GM13977 (cell line): Measurements from ENCODE around the gene DTD2.

Experiments
- DNase-seq: peaks from one replicate; pipeline ENCODE4 v3.0.0; 2012; ENCODE audit warnings: low spot score
- CTCF ChIP-seq: IDR thresholded peaks from 2 replicates; pipeline ENCODE4 v1.5.1; 2012; ENCODE audit warnings: mild to moderate bottlenecking, control low read depth; ENCODE audit not compliant: insufficient read depth; ENCODE audit errors: extremely low read depth, missing control alignments
- in situ Hi-C: fragments of 300-500 bp; cut with MboI; formaldehyde crosslinking; loops from one replicate; pipeline ENCODE4 v1.12.0; 2022; ENCODE audit warnings: low sequenced_read_pairs, low pct_unique_long_range_greater_than_20kb, mixed read lengths, inconsistent platforms; ENCODE audit not compliant: unreplicated experiment

DTD2 gene

GRCh38 chr14:31456841-31457664 is at the start of gene DTD2:
TSS of gene DTD2 (minus strand) at chr14:31457506. CDS start at chr14:31457393, 113 bp downstream.
- in situ Hi-C loops, result no loop called here
- peak; percentile 94 for DNase-seq

GRCh38 chr14:31505411-31505810 is 48.1 kb upstream of the DTD2 start:
- no peak for DNase-seq
- TF ChIP-seq CTCF, result no peak
- in situ Hi-C loops, result loop anchor here (25.0 kb wide), 1 partner anchor 757 kb away; no protein-coding TSS in a partner anchor

More at GRCh38 chr14:31456841-31457664, at the start of gene DTD2:
- TF ChIP-seq CTCF, result no peak

- no peak for DNase-seq
- in situ Hi-C loops, result loop anchor here (25.0 kb wide), 1 partner anchor 760 kb away; no protein-coding TSS in a partner anchor
- TF ChIP-seq CTCF, result no peak
These were observed 44.6 kb upstream of the DTD2 start for GRCh38 chr14:31501870-31502269.

GRCh38 chr14:31492759-31493498 is 35.6 kb upstream of the DTD2 start:
- in situ Hi-C loops, result no loop called here
- no peak for DNase-seq
- TF ChIP-seq CTCF, result no peak

- in situ Hi-C loops, result no loop called here
- DNase-seq, result peak; percentile 22
- TF ChIP-seq CTCF, result no peak
These were observed 32.4 kb upstream of the DTD2 start for GRCh38 chr14:31489691-31490090.

- DNase-seq, result no peak
- no peak for TF ChIP-seq CTCF
- in situ Hi-C loops, result no loop called here
These were observed 30.6 kb upstream of the DTD2 start, which contains the start of gene GPR33 for GRCh38 chr14:31487886-31488285. TSS of gene GPR33 (minus strand) at chr14:31488039. CDS start at chr14:31483965, 4,074 bp downstream.
